Measurements from ENCODE around the gene LARP7.
"Not testable (repeated sequence)": the region's sequence is repeated elsewhere in the genome, so short reads cannot be mapped to it uniquely, and the experiment has no call there.

The LARP7 gene

GRCh38 chr4:112649055-112649408, 12.1 kb downstream of the LARP7 start:
- H3K4me3 ChIP-seq (ENCODE audit: low read depth, low read length), result peak overlapping the region; percentile 8

DNA sequence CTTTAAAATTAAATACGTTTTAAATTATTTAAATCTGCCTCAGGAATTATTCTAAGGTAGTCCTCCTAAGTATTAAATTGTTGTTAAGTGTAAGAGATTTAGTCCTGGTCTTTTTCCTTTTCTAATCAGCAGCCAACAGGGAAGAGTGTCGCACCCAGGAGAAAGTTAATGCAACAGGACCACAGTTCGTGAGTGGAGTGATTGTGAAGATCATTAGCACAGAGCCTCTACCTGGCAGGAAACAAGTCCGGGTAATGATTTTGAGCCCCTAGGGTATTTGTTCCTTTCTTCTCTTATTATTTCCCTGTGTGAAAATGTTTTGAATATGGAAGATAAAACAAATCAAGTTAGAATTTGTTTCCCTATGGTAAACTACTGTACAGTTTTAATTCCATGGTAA, 13.4 kb downstream of the LARP7 start:
- peak overlapping the region; percentile 28 for H3K4me3 ChIP-seq (ENCODE audit: low read depth, low read length)

DNA sequence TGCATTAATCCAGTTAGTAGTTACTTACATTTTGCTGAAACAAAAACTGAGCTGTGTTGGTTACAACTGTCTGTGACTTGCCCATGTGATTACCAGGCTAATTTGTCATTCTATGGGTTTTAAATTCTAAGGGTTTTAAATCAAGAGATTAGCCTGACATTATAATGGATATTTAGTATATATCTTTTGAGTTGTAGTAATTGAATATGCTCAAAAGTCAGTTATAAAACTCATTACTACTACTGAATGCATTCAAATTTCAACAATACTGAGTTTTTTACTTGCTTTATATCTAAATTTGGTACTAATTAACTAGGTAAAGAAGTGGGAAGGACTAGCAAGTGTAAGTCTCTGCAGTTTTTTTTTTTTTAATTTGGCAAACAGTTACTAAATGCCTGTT, 14.7 kb downstream of the LARP7 start:
- no peak overlapping the region for H3K4me3 ChIP-seq (ENCODE audit: low read depth, low read length)

GRCh38 chr4:112652216-112652615, 15.3 kb downstream of the LARP7 start:
- H3K4me3 ChIP-seq (ENCODE audit: low read depth, low read length), result no peak overlapping the region

- H3K4me3 ChIP-seq (ENCODE audit: low read depth, low read length), result no peak overlapping the region
Measured at GRCh38 chr4:112655270-112655669, 18.3 kb downstream of the LARP7 start.

DNA sequence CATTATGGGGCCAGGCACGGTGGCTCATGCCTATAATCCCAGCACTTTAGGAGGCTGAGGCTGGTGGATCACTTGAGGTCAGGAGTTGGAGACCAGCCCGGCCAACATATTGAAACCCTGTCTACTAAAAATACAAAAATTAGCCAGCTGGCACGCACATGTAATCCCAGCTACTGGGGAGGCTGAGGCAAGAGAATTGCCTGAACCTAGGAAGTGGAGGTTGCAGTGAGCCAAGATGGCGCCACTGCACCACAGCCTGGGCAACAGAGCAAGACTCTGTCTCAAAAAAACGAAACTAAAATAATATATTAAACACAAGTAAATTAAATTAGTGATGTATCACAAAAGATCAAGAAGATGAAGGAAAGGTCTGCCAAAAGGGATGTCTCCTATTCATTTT, 19.2 kb downstream of the LARP7 start:
- H3K4me3 ChIP-seq (ENCODE audit: low read depth, low read length), result not testable (repeated sequence)

- H3K4me3 ChIP-seq (ENCODE audit: low read depth, low read length), result no peak overlapping the region
Measured at GRCh38 chr4:112664611-112665010, 27.7 kb downstream of the LARP7 start.

- no peak overlapping the region for H3K4me3 ChIP-seq (ENCODE audit: low read depth, low read length)
Measured at GRCh38 chr4:112668131-112668530, 31.2 kb downstream of the LARP7 start.

DNA sequence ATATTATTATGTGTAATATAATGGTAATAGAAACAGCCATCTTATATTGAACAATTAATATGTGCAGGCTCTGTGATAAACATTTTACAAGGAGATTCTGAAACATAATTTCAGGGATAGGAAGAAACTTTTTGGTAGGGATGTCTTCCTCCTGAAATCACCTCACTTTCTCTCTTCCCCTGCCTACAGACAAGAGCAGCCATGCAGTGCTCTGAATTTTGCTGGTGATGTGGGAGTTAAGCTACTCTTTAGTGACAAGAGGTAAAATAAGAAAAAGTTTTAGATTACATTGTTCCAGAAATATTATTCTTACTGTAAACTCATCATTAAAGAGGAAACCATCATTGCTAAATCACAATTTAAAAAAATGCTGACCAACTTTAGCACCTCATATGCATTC, 36.1 kb downstream of the LARP7 start:
- no peak overlapping the region for H3K4me3 ChIP-seq (ENCODE audit: low read depth, low read length)

- no peak overlapping the region for H3K4me3 ChIP-seq (ENCODE audit: low read depth, low read length)
Measured at GRCh38 chr4:112673686-112674085, 36.7 kb downstream of the LARP7 start.

- H3K4me3 ChIP-seq (ENCODE audit: low read depth, low read length), result no peak overlapping the region
Measured at GRCh38 chr4:112674376-112674775, 37.4 kb downstream of the LARP7 start.

GRCh38 chr4:112677519-112678091, 40.7 kb downstream of the LARP7 start:
- no peak overlapping the region for H3K4me3 ChIP-seq (ENCODE audit: low read depth, low read length)

DNA sequence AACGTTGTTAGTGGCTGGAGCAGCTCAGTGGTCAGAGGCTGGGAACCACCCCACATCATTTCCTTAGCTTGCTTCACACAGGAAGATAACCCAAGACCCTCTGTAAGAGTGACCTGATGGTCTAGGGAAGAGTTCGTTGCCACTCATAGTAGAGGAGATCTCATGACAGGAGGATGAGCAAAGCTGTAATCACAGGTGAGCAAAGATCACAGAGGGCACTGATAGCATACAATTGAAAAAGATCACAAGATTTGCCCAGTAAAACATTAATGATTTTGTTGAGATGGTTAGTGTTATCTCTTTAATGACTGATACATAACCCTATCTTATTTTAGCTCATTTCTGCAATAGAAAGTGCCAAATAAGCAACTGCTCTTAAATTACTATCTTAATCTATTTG, 44.1 kb downstream of the LARP7 start:
- H3K4me3 ChIP-seq (ENCODE audit: low read depth, low read length), result no peak overlapping the region

DNA sequence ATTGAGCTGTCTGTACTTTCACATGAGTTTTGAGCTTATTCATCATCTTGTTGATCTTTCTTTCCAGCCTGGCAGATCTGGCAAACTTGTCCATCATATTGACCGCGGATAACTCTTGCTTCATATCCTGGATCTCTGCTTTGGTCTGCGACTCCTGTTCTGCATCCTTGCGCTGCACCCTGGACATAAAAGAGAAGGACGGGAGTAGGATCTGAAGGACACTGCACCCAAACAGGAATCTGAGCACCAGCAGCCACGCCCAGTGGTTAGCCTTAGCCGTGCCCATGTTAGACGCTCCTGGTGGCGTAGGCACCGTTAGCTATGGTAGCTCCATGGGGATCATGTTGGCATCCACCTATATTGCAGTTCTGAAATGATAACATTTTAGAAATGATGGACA, 56.6 kb downstream of the LARP7 start:
- H3K4me3 ChIP-seq (ENCODE audit: low read depth, low read length), result no peak overlapping the region

DNA sequence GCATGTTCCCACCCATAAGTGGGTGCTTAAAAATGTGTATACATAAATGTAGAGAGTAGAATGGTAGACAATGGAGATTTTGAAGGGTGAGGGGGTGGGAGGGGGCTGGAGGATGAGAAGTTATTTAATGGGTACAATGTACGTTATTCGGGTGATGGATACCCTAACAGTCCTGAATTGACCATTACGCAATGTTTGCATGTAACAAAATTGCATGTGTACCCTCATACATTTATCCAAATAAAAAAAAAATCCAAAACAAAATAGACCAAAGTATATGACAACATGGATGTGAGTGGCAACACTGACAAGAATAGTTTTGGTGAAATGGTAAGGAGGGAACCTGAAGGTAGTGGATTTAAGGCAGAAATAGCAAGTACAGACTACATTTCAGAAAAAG, 63.7 kb downstream of the LARP7 start:
- H3K4me3 ChIP-seq (ENCODE audit: low read depth, low read length), result no peak overlapping the region

DNA sequence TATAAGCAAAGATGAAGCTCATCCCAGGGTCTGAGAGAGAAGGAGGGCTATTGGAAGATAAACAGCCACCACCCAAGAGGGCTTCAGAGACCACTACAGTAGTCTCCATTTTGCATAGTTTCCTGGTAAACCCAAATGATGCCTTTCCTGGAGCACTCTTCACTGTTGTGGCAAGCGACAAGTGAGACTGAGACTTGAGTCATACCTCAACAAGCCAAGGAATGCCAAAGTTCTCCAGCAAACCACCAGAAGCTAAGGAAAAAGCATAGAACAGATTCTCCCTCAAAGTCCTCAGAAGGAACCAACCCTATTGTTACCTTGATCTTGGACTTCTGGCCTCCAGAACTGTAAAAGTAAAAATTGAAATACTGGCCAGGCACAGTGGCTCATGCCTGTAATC, 65.9 kb downstream of the LARP7 start:
- H3K4me3 ChIP-seq (ENCODE audit: low read depth, low read length), result no peak overlapping the region

DNA sequence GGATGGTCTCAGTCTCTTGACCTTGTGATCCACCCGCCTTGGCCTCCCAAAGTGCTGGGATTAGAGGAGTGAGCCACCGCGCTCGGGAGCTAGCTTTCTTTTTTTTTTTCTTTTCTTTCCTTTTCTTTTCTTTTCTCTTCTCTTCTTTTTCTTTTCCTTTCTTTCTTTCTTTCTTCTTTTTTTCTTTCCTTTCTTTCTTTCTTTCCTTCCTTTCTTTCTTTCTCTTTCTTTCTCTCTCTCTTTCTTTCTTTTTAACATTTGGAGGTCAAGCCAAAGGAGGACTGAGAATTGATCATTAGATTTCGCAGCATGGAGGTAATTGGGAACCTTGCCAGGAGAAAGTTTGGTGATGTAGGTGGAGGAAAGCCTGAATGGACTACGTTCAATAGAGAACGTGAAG, 67.4 kb downstream of the LARP7 start:
- no peak overlapping the region for H3K4me3 ChIP-seq (ENCODE audit: low read depth, low read length)

GRCh38 chr4:112704991-112705845, 68.3 kb downstream of the LARP7 start:
- peak overlapping the region; percentile 71 for H3K4me3 ChIP-seq (ENCODE audit: low read depth, low read length)

DNA sequence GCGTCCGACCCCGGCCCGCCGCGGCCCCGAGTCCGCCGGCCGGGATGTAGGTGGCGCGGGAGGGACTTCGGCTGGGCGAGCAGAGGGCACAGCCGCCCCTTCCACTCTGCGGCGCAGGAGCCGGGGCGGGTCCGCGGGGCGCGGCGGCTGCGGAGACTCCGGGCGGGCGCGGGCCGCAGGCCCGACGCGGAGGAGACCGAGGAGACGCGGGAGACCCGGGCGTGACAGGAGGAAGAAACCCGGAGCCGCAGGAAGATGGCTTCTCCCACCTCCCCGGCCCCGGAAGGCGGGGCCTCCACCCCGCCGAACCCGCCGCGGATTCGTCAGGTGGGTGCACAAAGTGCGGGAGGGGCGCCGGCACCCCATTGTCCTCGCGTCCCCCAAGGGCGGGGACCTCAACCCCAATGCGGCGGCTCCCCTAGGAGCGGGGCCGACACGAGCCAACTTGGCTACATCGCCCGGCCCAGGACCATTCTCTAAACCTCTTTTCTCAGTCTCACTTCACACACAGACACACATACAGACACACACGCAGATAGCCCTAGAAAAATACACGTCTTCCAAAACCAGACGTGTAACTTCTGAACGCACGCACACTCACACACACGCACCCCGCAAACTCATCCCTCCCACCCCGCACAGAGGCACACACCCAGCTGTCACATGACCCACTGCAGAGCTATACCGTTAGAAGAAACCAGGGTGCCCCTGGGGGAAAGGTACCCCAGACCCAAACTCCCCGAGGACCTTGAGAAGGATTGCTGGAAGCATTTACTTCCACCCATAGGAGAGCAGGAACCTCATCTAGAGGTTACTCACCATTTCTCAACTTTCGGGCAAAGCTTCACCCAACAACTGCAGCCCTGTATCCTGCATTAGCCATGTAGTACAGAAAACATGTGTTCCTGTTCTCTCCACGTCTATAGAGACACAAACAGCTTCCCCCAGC, 69.2 kb downstream of the LARP7 start:
- peak overlapping the region; percentile 73 for H3K4me3 ChIP-seq (ENCODE audit: low read depth, low read length)

DNA sequence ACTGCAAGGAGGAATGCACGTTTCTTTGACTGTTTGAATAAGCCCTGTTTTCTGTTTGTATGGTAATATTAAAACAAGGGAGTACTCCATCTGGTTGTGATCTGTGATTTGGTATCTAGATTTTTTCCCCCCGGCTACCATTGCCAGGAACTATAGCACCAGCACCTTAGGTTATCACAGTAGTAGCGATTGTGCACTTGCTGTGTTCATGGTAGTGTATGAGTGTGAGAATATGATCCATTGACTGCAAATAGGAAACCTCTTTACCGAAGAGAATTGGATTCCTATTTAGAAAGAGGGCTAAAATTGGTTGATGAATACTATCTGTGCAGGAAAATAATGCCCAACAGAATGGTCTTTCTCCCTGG, 69.9 kb downstream of the LARP7 start:
- H3K4me3 ChIP-seq (ENCODE audit: low read depth, low read length), result peak overlapping the region; percentile 73

All from iPS-11a (cell line).